Glomerular visceral epithelial cell (primary cell): ENCODE data around the gene CKB.
"Not testable (repeated sequence)": the region's sequence is repeated elsewhere in the genome, so short reads cannot be mapped to it uniquely, and the experiment has no call there.

ENCODE experiments used
- DNase-seq: peaks from one replicate; pipeline ENCODE4 v3.0.0-alpha.2; 2016; ENCODE audit errors: extremely low spot score

CKB gene

GRCh38 chr14:103512180-103512579 is 10.4 kb downstream of the CKB start:
- not testable (repeated sequence) for DNase-seq

DNA sequence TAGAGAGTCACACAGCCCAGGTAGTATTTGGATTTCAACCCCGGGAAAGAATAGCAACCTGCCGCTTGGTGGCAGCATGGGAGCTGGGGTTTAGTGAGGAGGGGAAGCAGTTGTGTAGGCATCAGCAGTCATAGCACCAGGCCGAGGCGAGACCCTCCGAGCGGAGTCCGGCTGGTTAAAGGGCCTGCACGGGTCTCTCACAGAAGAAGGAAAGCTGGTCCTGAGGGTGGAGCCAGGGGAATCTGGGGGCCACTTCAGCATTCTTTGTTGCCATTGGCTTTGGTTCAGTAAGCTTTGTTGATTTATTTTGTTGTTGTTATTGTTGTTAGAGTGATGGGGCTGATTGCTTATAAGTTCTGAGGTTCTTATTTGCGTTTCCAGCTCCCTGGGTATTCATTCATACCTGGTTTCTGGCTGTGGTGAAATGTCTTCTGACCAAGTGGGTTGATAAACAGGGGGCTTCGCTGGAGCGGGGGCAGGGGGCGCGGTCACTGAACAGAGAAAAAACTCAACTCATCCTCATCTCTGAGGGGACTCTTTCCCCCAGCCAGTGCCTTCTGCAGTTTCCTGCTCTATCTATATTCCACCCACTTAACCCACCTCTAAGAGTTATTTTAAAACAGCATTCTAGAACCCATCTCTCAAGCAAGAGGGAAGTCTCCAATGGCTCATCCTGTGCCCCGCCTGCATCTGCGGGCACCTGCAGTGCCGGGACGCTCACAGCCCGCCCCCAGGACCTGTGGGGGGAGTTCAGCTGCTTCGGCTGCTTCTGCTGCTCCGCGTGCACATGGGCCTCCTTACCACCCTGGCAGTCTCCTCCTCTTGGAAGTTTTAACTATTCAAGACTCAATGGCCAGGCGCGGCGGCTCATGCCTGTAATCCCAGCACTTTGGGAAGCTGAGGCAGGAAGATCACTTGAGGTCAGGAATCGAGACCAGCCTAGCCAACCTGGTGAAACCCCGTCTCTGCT is 11.6 kb downstream of the CKB start:
- no peak for DNase-seq

DNA sequence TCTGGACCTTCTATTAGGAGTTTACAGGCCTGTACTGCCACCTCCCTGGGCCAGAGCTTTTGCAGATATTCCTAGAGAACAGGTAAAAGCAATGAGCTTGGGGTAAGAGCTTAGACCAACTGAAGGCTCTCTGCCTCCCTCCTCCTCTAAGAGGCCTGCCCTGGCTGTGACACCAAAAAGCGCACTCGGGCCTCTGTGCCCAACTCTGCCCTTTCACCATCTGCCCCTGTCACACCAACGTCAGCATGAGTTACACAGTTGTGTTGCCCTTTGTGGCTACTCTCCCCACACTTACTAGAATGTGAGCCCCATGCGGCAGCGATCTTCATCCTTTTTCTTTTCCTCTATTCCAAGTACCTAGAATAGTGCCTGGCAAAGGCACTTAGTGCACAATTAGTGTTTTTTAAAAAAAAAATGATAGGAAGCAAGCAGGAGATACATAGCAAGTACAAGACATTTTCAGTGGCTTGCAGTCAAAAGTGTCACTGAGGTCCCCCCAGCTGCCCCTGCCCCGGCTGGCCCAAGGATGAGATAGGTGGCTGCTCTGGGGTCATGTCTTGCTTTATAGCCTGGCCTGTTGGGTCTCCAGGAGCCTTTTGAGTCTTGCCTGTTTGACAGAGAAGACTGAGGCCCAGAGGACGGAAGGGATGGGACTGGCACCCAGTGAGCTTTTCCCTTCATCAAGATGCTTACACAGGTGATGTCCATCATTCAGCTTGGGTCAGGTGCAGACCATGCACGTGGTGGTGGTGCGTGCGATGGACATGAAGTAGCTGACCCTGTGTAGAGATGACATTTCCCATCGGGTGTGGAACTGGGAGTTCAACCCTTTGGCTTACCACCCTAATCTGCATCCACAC is 12.5 kb downstream of the CKB start:
- no peak for DNase-seq

DNA sequence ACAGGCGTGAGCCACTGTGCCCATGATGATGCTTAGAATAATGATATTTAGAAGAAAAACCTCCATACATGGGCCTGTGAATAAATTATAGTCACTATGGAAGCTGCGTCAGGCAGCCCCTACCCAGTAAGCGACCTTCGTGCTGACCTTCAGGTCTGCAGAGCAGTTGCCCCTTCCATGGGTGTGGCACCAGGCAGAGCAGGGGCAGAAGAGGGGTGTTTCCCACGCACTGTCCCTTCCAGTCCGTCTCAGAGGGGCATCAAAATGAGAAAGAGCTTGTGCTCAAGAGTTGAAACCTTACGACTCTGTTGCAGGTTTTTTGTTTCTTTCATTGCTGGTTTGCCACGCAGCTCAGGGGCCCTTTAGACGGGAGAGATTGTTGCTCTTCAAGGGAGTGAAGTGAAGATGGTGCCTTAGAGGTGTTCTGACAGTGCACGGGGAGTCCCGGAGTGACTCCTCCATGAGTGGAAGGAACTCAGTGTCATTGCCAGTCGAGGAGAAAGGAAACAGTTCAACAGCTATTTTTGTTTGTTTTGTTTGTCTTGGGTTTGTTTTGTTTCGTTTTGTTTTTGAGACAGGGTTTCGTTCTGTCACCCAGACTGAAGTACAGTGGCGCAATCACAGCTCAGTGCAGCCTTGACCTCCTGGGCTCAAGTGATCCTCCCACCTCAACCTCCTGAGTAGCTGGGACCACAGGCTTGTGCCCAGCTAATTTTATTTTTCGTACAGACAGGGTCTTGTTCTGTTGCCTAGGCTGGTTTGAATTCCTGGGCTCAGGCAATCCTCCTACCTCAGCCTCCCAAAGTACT is 13.9 kb downstream of the CKB start:
- no peak for DNase-seq

DNA sequence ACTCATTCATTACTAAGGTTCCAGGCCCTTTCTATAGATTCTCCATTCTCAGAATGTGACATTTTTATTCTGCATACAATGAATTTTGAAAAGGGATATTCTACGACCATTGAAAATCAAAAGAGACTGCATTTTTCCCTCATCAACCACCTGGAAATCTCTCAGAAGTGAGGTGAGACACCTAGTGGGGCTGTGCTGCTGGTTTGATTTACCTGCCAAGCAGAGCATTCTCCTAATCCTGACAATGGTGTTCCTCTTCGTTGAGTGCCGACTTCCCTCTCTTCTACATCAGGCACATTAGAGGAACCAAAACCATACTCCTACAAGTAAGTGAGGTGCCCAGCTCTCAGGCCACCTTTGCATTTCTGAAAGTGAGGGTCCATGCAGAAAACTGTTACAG is 14.9 kb downstream of the CKB start:
- DNase-seq = no peak

DNA sequence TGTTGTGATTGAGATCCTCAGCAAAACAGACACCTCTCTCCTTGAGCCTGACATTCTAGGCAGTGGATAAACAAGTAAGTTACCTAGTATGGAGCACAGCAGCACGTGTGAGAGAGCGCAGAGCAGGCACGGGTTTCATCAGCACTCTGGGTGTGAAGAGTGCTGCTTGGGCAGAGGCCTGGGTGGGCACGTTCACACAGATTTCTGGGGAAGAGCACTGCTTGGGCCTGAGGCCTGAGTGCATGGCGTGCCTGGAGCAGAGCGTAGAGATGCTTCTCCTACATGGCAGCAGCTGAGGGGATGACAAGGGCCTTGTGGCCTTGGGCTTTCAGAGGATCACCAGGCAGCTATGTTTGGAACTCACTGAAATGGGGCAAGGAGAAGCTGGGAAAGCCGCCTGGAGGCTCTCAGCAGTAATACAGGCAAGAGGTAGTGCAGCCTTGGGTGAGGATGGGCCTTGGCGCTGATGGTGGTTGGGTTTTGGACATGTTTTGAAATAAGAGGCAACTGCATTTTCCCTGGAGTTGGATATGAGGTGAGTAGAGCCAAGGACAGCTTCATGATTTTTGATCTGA is 17.6 kb downstream of the CKB start:
- DNase-seq = no peak

DNA sequence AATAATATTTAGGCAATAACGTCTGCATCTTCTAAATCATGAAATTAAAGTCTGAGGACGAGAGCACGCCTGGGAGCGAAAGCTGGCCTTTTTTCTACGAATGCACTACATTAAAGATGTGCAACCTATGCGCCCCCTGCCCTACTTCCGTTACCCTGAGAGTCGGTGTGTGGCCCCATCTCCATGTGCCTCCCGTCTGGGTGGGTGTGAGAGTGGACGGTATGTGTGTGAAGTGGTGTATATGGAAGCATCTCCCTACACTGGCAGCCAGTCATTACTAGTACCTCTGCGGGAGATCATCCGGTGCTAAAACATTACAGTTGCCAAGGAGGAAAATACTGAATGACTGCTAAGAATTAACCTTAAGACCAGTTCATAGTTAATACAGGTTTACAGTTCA is 19.3 kb downstream of the CKB start:
- no peak for DNase-seq

DNA sequence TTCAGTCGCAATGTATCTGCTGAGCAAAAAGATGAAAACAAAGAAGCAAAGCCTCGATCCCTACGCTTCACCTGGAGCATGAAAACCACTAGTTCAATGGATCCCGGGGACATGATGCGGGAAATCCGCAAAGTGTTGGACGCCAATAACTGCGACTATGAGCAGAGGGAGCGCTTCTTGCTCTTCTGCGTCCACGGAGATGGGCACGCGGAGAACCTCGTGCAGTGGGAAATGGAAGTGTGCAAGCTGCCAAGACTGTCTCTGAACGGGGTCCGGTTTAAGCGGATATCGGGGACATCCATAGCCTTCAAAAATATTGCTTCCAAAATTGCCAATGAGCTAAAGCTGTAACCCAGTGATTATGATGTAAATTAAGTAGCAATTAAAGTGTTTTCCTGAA is 19.8 kb downstream of the CKB start:
- no peak for DNase-seq

DNA sequence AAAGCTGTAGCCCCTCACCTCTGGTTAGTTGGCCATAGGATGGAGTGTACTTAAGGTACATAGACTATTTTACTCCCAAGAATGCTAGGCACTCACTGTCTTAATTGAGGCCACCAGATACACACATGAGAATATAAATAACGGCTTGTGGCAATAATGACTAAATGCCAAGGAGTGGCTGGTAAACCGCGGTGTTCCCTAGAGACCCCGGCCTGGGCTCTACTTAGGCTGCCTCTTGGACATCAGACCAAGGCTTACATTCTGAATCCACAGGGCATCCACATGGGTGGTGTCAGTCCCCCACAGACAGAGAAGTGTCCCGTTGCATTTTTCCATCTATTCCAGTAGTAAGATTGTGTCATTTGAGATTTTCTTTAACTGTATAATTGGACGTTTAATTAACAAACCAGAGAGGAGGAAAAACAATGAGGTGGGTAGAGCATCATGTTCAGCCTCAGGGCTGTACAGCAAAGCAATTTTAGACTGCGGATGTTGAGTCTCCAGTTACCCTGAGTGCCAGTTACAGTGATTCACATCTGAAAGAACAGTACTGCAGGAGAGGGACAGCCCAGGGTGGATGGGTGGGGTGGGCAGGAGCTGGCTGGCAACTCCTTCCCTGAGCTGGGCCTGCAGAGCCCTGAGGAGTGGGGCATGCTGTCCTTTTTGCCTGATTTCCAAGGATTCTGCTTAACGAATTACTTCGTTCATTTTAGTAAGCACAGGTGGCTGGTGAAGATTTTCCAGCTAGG is 20.5 kb downstream of the CKB start:
- DNase-seq = no peak

DNA sequence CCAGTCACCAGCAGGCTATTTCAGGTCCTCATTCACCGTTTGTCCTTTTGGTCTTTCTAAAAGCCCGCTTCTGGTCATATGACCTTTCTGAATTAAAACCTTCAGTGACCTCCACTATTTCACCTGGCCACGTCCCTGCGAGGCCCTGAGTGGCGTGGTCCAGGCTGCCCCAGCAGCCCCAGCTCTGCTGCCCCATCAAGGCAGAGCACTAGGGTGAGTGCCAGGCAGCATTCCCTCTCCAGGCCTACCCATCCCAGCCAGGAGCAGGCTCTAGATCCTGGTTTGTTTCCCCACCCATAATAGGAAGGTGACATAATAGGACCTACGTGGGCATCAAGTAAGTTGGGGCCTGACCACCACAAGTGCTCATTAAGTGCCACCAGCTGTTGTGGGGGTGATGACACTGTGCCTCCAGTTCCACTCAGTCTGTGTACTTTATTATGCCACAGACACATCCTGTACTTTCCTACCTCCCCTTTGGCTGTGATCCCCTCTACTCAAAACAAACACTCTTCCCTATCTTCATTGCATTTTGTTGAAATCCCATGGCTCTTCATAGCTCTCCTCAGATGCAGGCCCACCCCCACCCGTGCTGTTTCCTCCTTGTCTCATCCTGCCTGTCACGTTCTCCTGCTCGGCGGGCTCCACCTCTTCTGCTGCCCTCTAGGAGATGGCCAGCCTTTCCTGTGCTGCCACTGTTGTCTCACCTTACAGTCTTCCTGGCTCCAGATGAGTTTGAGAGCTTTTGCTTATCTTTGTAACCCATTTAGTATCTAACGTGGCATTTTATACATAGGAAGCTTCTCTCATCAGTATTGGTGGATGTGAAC is 21.4 kb downstream of the CKB start:
- no peak for DNase-seq

GRCh38 chr14:103500148-103500990 is 22.3 kb downstream of the CKB start:
- DNase-seq = peak; percentile 79

GRCh38 chr14:103499709-103500108 is 22.9 kb downstream of the CKB start:
- no peak for DNase-seq

DNA sequence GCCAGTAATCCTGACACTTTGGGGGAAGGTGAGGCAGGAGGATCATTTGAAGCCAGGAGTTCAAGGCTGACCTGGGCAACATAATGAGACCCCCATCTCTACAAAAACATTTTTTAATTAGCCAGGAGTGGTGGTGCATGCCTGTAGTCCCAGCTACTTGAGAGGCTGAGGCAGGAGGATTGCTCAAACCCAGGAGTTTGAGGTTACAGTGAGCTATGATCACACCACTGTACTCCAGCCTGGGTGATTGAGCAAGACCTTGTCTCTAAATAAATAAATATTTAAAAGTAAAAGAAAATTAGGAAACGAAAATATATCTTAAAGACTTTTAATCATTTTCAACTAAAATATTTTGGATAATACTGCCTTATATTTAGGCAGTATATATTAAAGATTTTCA is 25.9 kb downstream of the CKB start:
- no peak for DNase-seq

GRCh38 chr14:103495854-103496253 is 26.8 kb downstream of the CKB start:
- no peak for DNase-seq

GRCh38 chr14:103492156-103492925 is 30.3 kb downstream of the CKB start:
- DNase-seq = no peak

DNA sequence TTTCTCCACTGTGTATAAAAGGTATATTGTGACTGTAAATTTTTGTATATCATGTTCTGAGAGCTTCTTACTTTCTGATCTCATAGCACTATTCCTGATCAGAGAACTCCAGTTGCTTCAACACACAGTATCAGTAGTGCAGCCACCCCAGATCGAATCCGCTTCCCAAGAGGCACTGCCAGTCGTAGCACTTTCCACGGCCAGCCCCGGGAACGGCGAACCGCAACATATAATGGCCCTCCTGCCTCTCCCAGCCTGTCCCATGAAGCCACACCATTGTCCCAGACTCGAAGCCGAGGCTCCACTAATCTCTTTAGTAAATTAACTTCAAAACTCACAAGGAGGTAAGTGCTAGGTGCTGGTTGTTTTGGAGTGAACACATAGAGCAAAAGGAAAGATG is 30.9 kb downstream of the CKB start:
- DNase-seq = no peak

DNA sequence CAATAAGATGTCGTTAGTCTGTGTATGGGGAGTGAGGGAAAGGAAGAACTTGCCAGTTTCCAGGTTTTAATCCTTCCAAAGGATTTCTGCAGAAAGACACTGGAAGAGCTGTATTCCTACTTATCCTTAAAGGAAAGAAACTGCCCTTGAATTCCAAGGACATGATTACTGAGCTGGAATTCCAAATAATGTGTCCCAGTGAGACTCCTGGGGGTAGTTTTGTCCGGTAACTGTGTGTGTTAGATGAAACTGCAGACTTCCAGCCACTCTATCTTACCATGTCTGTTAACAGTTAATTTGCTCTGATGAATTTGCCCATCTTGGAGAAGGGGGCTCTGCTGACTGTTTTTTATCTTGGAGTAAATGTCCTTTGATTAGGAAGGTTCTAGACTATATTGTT is 33.0 kb downstream of the CKB start:
- DNase-seq = no peak

DNA sequence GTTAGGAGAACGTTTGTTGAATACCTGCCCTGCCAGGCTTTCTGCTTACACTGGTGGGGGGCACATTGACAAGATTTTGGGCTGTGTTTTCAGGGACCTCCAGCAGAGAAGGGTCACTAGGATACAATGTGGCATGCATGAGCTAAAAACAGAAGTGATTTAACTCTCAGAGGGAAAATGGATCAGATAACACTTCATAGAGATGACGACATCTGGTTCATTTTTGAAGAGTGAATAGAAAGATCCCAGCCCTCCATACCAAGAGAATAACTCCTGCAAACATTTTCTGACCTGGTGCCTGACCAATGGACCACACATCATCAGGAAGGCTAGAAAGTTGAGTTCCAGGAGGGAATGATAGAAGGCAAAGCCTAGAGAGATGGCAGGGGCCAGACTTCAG is 33.7 kb downstream of the CKB start:
- no peak for DNase-seq
